GM18520 (cell line): ENCODE results near the gene CSMD2.
"Not testable (repeated sequence)": the region's sequence is repeated elsewhere in the genome, so short reads cannot be mapped to it uniquely, and the experiment has no call there.

Experiments
- ATAC-seq: cut with Tn5 transposase; IDR thresholded peaks from one replicate; pipeline ENCODE4 v1.9.1; 2021; ENCODE audit not compliant: unreplicated experiment

Gene CSMD2

GRCh38 chr1:34113362-34113761 lies 51.7 kb downstream of the CSMD2 start:
- ATAC-seq, result no peak

GRCh38 chr1:34108711-34109110 lies 56.3 kb downstream of the CSMD2 start:
- no peak for ATAC-seq

- no peak for ATAC-seq
These were observed 56.8 kb downstream of the CSMD2 start for GRCh38 chr1:34108269-34108668.

- no peak for ATAC-seq
These were observed 63.9 kb downstream of the CSMD2 start for GRCh38 chr1:34101151-34101550.

- ATAC-seq, result no peak
These were observed 64.7 kb downstream of the CSMD2 start for GRCh38 chr1:34100332-34100731.

- not testable (repeated sequence) for ATAC-seq
These were observed 72.6 kb downstream of the CSMD2 start for GRCh38 chr1:34092399-34092798.

GRCh38 chr1:34089731-34090130 lies 75.3 kb downstream of the CSMD2 start:
- no peak for ATAC-seq

GRCh38 chr1:34087986-34088385 lies 77.0 kb downstream of the CSMD2 start:
- ATAC-seq, result no peak

- ATAC-seq, result no peak
These were observed 78.5 kb downstream of the CSMD2 start for GRCh38 chr1:34086561-34086960.

- ATAC-seq, result no peak
These were observed 81.1 kb downstream of the CSMD2 start for GRCh38 chr1:34083974-34084373.

GRCh38 chr1:34082085-34082670 lies 82.9 kb downstream of the CSMD2 start:
- ATAC-seq, result not testable (repeated sequence)

GRCh38 chr1:34078383-34078782 lies 86.6 kb downstream of the CSMD2 start:
- ATAC-seq, result no peak

- no peak for ATAC-seq
These were observed 89.5 kb downstream of the CSMD2 start for GRCh38 chr1:34075576-34075975.

GRCh38 chr1:34073028-34073695 lies 91.9 kb downstream of the CSMD2 start:
- no peak for ATAC-seq

- no peak for ATAC-seq
These were observed 94.7 kb downstream of the CSMD2 start for GRCh38 chr1:34070201-34070836.

- ATAC-seq, result no peak
These were observed 97.9 kb downstream of the CSMD2 start for GRCh38 chr1:34066981-34067603.

- ATAC-seq, result no peak
These were observed 98.9 kb downstream of the CSMD2 start for GRCh38 chr1:34066166-34066565.

GRCh38 chr1:34065498-34065897 lies 99.5 kb downstream of the CSMD2 start:
- no peak for ATAC-seq

GRCh38 chr1:34060901-34061415 lies 104.1 kb downstream of the CSMD2 start:
- no peak for ATAC-seq

- ATAC-seq, result no peak
These were observed 104.8 kb downstream of the CSMD2 start for GRCh38 chr1:34060187-34060730.

- no peak for ATAC-seq
These were observed 107.5 kb downstream of the CSMD2 start for GRCh38 chr1:34057347-34058130.
